NCI-H2196 treated with DMSO at 0.1 percent for 48 hours (cell line): Measurements from ENCODE around the gene PTTG1IP.

Source experiments
- DNase-seq: peaks from one replicate; lab custom pipeline; 2025; ENCODE audit not compliant: unreplicated experiment; lab: John Stamatoyannopoulos, UW

The PTTG1IP gene

DNA sequence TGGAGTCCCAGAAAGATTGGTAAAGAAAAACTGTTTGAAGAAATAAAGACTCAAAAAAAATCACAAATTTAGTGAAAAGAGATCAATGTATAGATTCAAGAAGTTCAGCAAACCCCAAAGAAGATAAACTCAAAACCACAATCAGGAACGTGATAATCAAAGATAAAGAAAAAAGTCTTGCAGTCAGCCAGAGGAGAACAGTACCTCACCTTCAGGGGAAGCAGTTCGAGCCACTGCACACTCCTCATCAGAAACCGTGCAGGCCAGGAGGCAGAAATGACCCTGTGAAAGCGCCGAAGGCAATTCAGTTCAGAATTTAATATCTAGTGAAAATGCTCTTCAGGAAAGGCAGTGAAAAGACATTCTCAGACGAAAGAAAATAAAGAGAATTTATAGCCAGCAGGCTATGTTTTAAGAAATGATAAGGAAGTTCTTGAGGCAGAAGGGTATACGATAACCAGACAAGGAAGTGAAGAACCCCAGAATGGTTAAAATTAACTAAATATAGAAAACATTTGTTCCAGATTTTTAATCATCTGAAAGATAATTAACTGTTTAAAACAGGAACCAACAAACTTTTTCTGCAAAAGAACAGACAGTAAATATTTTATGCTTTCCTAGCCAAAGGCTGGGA is 42.1 kb downstream of the PTTG1IP start:
- no peak for DNase-seq

GRCh38 chr21:44829507-44830092 is 43.9 kb downstream of the PTTG1IP start:
- DNase-seq = no peak

GRCh38 chr21:44828362-44829056 is 45.0 kb downstream of the PTTG1IP start:
- no peak for DNase-seq

DNA sequence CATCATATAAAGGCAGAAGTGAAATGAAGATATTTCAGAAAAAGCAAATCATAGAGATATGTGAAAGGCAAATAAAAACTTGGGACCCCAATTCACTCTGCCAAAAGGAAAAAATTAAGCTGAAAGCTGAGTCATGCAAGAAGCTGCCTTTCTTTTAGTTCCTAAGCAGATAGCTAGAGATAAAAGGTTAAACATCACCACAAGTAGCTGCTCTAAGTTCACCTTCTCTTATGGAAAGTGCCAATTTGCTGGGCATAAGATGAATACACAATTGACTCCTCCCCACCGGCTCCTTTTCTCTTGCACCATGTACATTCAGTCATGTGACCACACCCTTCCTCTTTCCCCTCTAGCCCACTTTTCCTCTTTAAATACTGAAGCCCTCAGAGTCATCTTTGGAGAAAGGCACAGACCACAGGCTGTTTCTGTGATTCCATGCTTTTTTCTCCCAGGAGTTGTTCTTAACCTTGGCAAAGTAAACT is 50.3 kb downstream of the PTTG1IP start:
- no peak for DNase-seq

- DNase-seq = no peak
These were observed 50.9 kb downstream of the PTTG1IP start for GRCh38 chr21:44822484-44823178.

GRCh38 chr21:44820851-44821250 is 52.6 kb downstream of the PTTG1IP start:
- DNase-seq = no peak

GRCh38 chr21:44819283-44820243 is 53.9 kb downstream of the PTTG1IP start:
- DNase-seq = no peak

DNA sequence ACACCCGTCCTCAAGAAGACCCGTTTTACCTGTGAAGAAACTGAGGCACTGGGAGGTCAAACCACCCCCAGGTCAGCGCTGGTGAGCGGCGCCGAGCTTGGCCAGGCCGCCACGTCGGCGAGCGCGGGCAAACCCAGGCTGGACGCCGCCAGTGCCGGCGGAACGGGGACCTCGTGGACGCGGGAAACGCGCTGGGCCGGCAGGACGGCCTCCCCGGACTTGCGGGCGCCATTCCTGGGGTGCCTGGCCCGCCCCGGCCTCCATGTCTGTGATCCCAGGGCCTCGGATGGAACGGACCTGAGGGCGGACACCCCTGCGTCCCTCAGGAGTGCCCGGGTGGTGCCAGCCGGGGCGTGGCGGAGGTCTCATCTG is 54.9 kb downstream of the PTTG1IP start:
- no peak for DNase-seq

GRCh38 chr21:44817914-44818639 is 55.4 kb downstream of the PTTG1IP start, which contains the start of gene SUMO3:
Gene SUMO3 (minus strand): TSS chr21:44818062. CDS start chr21:44817968, 94 bp downstream.
- peak; percentile 41 for DNase-seq

DNA sequence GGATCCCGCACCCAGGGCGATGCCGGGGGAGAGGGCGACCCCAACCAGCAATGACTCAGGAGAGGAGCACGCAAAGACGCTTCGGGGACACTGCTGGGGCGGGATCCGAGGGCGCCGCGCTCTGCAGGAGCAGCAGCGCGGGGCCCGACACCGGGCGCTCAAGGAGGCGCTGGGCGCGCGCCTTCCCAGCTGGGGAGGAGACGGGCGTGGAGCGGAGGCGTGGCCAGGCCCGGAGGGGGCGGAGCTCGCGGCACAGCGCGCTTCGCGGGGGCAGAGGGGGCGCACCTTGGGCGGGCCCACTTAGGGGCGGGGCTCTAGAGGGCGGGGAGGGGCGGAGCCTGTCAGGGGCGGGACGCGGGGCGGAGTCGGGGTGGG is 56.0 kb downstream of the PTTG1IP start:
- DNase-seq = peak; percentile 77

GRCh38 chr21:44816761-44817505 is 56.6 kb downstream of the PTTG1IP start:
- DNase-seq = no peak

GRCh38 chr21:44815852-44816628 is 57.5 kb downstream of the PTTG1IP start:
- no peak for DNase-seq

GRCh38 chr21:44815225-44815624 is 58.3 kb downstream of the PTTG1IP start:
- DNase-seq = no peak

DNA sequence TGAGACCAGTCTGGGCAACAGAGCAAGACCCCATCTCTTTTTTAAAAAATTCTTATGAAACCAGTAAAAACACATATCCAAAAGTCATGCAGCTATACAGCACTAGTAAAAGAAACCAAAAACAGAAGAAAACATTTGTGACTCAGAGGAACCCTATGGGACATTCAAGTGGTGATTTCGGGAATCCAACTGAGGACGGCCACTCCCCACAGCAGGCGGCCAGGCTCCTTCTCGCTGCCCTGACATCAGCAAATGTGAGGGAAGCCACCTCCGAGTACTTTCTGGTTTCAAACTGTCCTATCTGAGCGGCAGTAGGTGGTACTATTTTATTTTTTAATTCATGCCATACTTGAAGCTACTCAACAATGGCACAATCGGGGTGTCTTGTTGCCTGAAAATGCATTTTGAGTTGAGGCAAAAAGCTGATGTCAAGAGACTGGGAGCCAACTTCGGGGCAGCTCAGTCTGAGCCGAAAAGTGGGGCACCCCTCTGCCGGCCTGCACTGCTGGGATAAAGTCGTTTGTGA is 58.9 kb downstream of the PTTG1IP start:
- DNase-seq = no peak

GRCh38 chr21:44813727-44814126 is 59.8 kb downstream of the PTTG1IP start:
- DNase-seq = no peak

DNA sequence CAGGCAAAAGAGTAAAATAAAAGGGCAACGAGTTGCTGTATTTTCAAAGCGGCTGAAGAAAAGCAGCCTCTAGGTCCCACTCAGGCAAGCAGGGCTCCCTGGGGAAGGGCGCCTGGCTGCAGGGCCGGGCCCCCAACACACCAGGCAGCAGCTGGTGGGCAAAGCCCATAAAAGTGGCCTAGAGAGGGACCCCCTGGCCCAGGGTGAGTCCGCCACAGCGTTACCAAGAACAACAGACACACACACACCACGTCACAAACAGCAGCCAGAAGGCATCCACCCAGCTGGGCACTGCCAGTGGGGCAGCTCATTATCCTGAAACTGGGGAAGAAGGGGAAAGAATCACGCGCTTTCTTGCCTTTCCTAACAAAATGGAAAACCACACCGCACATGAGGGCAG is 60.3 kb downstream of the PTTG1IP start:
- no peak for DNase-seq

GRCh38 chr21:44812640-44813039 is 60.9 kb downstream of the PTTG1IP start:
- no peak for DNase-seq

DNA sequence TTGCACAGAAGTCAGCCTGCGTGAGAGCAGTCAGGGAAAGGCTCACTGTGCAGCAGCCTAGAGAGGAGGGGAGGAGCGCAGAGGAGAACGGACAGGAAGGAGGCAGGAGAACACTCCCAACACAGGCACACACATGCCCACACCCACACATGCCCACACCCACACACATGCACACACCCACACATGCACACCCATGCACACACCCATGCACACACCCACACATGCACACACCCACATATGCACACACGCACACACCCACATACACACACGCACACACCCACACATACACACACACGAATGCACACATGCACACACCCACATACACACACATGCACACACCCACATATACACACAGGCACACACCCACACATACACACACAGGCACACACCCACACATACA is 62.7 kb downstream of the PTTG1IP start:
- no peak for DNase-seq
